GM19455 (cell line): ENCODE data around the gene PRKAG1.

ENCODE experiments used
- ATAC-seq: cut with Tn5 transposase; IDR thresholded peaks from one replicate; pipeline ENCODE4 v1.9.1; 2021; ENCODE audit not compliant: unreplicated experiment

The PRKAG1 gene

DNA sequence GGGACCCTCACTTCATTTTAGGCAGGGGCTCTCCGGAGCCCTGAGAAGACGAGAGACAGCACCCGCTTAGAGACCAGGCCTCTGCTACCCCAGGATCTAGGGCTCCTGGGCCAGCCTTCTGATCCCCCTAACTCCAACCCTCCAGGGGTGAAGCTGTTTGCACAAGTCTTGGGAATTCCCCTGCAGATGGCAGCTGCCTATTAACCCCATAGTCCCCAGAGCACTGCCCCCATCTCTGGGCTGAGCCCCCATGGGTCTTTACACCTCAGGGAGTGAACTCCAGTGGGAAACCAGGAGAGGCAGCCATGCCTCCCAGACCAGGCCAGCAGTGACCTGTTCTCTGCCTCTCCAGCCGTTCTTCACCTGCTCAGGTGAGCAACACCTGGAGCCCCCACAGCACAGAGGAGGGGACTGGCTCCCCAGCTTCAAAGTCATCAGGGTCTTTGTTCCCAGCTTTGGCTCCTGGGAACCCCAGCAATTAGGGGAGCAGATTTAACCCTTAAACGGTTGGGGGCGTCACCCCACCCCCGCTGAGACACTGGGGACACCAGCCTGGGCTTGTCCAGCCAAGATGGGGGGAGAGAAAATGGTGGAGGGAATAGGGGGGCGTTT is 49.3 kb downstream of the PRKAG1 start:
- ATAC-seq: no peak

- ATAC-seq: no peak
Observed at GRCh38 chr12:48968467-48968866, 50.1 kb downstream of the PRKAG1 start.

GRCh38 chr12:48967991-48968390 is 50.6 kb downstream of the PRKAG1 start:
- ATAC-seq: no peak

GRCh38 chr12:48966177-48966895 is 52.2 kb downstream of the PRKAG1 start:
- ATAC-seq: no peak

GRCh38 chr12:48965298-48965838 is 53.2 kb downstream of the PRKAG1 start:
- no peak for ATAC-seq

- no peak for ATAC-seq
Observed at GRCh38 chr12:48961801-48962200, 56.8 kb downstream of the PRKAG1 start.

GRCh38 chr12:48961331-48961730 is 57.2 kb downstream of the PRKAG1 start:
- no peak for ATAC-seq

GRCh38 chr12:48960834-48961233 is 57.7 kb downstream of the PRKAG1 start:
- ATAC-seq: no peak

DNA sequence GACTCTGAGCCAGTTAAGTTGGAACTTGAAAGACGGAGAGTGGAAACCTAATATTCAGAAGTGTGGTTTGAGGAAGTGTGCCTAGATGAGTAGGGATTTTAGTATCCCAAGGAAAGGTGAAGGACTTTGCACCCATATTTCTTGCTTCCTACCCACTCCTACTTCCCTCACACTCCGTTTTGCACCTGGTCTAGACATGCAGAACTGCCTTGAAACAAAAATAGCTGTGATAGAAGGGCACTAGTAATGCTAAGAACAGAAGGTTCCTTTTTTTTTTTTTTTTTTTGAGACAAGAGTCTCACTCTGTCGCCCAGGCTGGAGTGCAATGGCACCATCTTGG is 60.6 kb downstream of the PRKAG1 start:
- ATAC-seq: no peak

DNA sequence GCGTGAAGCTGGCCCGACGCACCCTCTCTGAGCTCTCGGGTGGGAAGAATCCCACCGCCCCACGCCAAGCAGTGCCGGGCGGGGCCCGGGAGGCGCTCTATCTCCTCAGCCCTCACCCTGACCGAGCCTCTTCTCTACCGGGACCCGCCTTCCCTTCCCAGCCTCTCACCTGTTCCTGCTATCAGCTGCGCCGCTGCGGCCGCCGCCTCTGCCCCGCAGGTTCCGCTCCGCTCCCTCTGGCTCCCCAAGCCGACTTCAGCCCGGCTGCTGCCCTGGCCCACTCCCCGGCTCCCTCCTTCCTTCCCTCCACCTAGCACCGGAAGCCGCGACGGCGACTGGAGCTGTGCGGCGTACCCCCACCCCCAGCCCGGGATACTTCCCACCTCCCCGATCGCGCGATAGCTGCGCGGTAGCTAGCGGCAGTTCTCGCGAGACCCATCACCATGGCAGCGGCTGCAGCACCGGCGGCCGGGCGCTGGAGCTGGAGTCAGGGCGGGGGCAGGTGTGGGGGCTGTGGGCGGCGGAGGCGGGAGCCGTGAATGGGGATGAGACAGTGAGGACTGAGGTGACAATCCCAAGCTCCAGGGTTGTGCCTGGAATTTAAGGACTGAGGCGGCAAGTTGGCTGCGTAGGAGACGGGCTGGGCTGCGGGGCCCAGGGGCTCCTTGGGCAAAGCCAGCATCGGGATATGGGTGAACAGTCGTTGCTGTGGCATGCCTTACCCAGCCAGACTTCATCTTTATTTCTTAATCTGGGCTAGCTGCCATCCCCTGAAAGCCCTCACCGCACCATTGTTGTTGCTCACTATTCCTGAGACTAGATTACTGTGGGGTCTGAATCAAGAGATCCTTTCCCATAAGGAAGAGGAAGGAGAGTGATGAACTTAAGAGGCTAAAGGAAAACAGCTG is 61.2 kb downstream of the PRKAG1 start, which contains the start of gene ARF3:
TSS of gene ARF3 (minus strand) at position 347 of the 908 bp plus-strand sequence. CDS start 16,392 bp downstream, outside the sequence.
- peak; percentile 94 for ATAC-seq

GRCh38 chr12:48956279-48957140 is 62.1 kb downstream of the PRKAG1 start:
- ATAC-seq: peak; percentile 10

GRCh38 chr12:48954841-48955501 is 63.6 kb downstream of the PRKAG1 start:
- no peak for ATAC-seq

DNA sequence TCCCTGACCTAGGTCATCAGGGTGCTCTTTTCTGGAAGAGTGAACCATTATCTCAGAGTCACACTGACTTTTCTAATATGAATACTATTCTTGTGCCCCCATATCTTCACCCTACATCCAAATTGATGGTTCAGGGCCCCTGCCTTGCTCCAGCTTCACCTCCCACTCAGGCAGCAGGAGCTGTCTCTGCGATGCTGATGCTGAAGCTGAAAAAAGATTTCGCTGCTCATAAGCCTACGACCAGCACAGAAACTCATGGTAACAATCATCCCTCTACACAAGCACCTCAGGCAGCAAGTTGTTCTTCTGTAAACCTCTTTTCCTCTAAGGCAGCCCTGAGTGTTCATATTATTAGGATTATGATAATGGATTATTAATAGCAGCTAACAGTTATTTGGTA is 64.5 kb downstream of the PRKAG1 start:
- no peak for ATAC-seq

DNA sequence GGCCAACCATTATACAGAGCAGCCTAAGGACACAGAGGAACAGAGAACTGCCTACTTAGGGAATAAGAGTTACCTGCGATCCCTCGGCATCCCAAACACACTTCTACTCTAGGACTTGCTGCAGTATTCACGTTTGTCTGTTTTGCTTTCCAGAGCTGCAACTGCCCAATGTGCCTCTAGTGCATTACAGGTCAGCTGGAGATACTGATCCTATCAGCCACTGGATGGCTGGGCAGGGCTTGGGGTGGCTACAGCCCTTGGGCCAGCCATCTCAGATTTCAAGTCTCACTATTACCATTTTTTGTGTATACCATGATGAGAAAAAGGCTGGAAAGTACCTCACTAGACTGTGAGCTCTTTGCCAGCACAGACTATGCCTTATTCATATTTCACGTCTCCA is 65.9 kb downstream of the PRKAG1 start:
- no peak for ATAC-seq
